ENCODE measurements around the gene RMND5B.

RMND5B gene

DNA sequence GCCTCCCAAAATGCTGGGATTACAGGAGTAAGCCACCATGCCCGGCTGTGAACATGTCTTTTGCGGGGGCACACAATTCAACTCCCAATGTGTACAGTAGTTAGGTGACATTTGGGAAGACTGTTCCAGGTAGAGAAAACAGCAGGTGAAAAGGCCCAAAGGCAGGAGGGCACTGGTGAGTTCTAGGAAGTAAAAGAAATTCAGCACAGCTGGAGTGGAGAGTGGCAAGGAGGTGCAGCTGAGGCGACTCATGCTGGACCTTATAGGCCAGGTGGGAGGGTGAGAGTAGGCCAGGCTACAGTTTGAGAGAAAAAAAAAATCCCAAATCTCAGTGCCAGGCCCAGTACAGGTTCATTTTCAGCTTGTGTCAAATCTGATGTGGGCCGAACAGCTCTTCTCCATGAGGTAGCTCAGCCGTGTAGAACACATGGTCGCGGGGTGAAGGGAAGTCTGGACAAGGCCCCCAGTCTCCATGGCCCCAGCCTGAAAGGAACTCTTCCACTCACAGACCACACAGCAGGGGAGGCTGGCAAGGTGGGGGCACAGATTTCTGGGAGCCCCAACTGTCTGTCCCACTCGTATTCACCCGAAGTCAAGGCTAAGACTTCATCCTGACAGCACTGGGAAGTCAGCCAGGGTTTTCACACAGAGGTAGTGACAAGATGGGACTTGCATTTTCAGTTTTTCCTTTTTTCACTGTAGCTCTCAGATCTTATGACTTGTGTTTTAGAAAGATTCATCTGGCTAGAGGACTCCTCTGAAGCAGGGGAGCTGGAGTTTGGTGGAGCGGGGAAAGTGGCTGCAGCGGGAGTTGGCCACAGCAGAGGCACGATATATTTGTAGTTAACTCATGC is 69.0 kb downstream of the RMND5B start:
- no peak overlapping the region for H3K27ac ChIP-seq (ENCODE audit: low read depth, low read length)
- H3K4me1 ChIP-seq (ENCODE audit: control insufficient read depth in 1 of 2, insufficient read depth in 2 of 2, low read length in 2 of 2): peaks cover 6 to 13% of the 10 kb centered on the region in 2 donors
- H3K9me3 ChIP-seq (ENCODE audit: control insufficient read depth in 1 of 2, low read length in 2 of 2): no peaks in the 10 kb centered on the region
- peaks cover under 1 to 1% of the 10 kb centered on the region in 2 donors for H3K27me3 ChIP-seq (ENCODE audit: control insufficient read depth in 1 of 2, insufficient read depth in 2 of 2, low read length in 2 of 2)
- no peak overlapping the region for H3K9ac ChIP-seq (ENCODE audit: low read depth in 1 of 2, low read length in 2 of 2)
- no peaks in the 10 kb centered on the region for H3K36me3 ChIP-seq (ENCODE audit: control insufficient read depth in 1 of 2, insufficient read depth in 2 of 2, low read length in 2 of 2)
- H3K4me3 ChIP-seq (ENCODE audit: low read depth in 1 of 2, low read length in 2 of 2): no peak overlapping the region

All from duodenal mucosa (tissue), 2 donors.